GM19395 (cell line): ENCODE measurements around the gene C10orf90.

Experiments
- ATAC-seq: cut with Tn5 transposase; IDR thresholded peaks from one replicate; pipeline ENCODE4 v1.9.1; 2021; ENCODE audit warnings: mild to moderate bottlenecking, moderate library complexity; ENCODE audit not compliant: unreplicated experiment

Gene C10orf90

GRCh38 chr10:126674741-126675515 is 4.4 kb upstream of the C10orf90 start:
- ATAC-seq = no peak

- ATAC-seq = no peak
These were observed 3.1 kb upstream of the C10orf90 start for GRCh38 chr10:126673565-126673964.

- ATAC-seq = no peak
These were observed 996 bp upstream of the C10orf90 start for GRCh38 chr10:126671402-126671975.

GRCh38 chr10:126670895-126671261 is 385 bp upstream of the C10orf90 start:
- no peak for ATAC-seq

GRCh38 chr10:126669168-126669567 is 1.3 kb downstream of the C10orf90 start:
- no peak for ATAC-seq

- no peak for ATAC-seq
These were observed 2.0 kb downstream of the C10orf90 start for GRCh38 chr10:126668505-126668904.

GRCh38 chr10:126667568-126667967 is 2.9 kb downstream of the C10orf90 start:
- ATAC-seq = no peak

- no peak for ATAC-seq
These were observed 5.3 kb downstream of the C10orf90 start for GRCh38 chr10:126665207-126665606.

- no peak for ATAC-seq
These were observed 6.6 kb downstream of the C10orf90 start for GRCh38 chr10:126663880-126664279.

- ATAC-seq = no peak
These were observed 7.2 kb downstream of the C10orf90 start for GRCh38 chr10:126663328-126663727.

- no peak for ATAC-seq
These were observed 8.5 kb downstream of the C10orf90 start for GRCh38 chr10:126661841-126662515.

GRCh38 chr10:126661356-126661755 is 9.1 kb downstream of the C10orf90 start:
- ATAC-seq = no peak

- ATAC-seq = no peak
These were observed 10.7 kb downstream of the C10orf90 start for GRCh38 chr10:126659750-126660149.

- ATAC-seq = no peak
These were observed 11.6 kb downstream of the C10orf90 start for GRCh38 chr10:126658928-126659327.

- no peak for ATAC-seq
These were observed 15.9 kb downstream of the C10orf90 start for GRCh38 chr10:126654579-126654978.

- no peak for ATAC-seq
These were observed 19.0 kb downstream of the C10orf90 start for GRCh38 chr10:126651467-126651866.

- ATAC-seq = no peak
These were observed 20.3 kb downstream of the C10orf90 start for GRCh38 chr10:126650161-126650560.

GRCh38 chr10:126647116-126647515 is 23.4 kb downstream of the C10orf90 start:
- ATAC-seq = no peak

GRCh38 chr10:126646110-126646509 is 24.4 kb downstream of the C10orf90 start:
- no peak for ATAC-seq

GRCh38 chr10:126640401-126640800 is 30.1 kb downstream of the C10orf90 start:
- no peak for ATAC-seq

GRCh38 chr10:126639084-126639483 is 31.4 kb downstream of the C10orf90 start:
- ATAC-seq = no peak

- ATAC-seq = no peak
These were observed 32.0 kb downstream of the C10orf90 start for GRCh38 chr10:126638542-126638941.
